SK-N-SH (cell line): ENCODE results near the gene CCDC61. TPM values are rescaled to one million over a fixed set of nuclear protein-coding genes. Genes with fewer than 3 reads are reported as not detected.

ENCODE experiments used
- CTCF ChIA-PET: fragments of 300-600, 350-600 bp; formaldehyde crosslinking; extraction: SDS; loops from one replicate; lab custom pipeline; 2021; lab: Yijun Ruan, JAX
- POLR2A ChIA-PET: fragments of 350-600 bp; sonication (Branson Sonifier 250); formaldehyde crosslinking; extraction: SDS; loops from one replicate; lab custom pipeline; 2020; ENCODE audit warnings: antibody characterized with exemption, inconsistent platforms; lab: Yijun Ruan, JAX
- DNase-seq: peaks from one replicate; pipeline ENCODE4 v3.0.0; 2012
- H2AFZ ChIP-seq: fragments of 200-600 bp; sonication (generic); 2 replicates; pipeline ENCODE4 v1.8.1; 2016; ENCODE audit warnings: antibody characterized with exemption, mild to moderate bottlenecking, low read depth
- H3F3A ChIP-seq: fragments of 200-600 bp; sonication (generic); replicated peaks from 2 replicates; pipeline ENCODE3; 2016; ENCODE audit warnings: antibody characterized with exemption, mild to moderate bottlenecking; ENCODE audit not compliant: insufficient read depth
- H3K27ac ChIP-seq, 2 experiments: fragments of 200-500 bp in 1 of 2; fragments of 200-600 bp in 1 of 2; sonication (Bioruptor generic) in 1 of 2; sonication (generic), shearing (Covaris generic) in 1 of 2; 2 replicates each; pipeline versions ENCODE4 v1.5.1 to v1.6.1; 2014 to 2016; ENCODE audit warnings: low read depth in 2 of 2, inconsistent platforms in 1 of 2, low read length in 1 of 2, mild to moderate bottlenecking in 1 of 2, mixed read lengths in 1 of 2
- H3K27me3 ChIP-seq: fragments of 200-600 bp; sonication (generic), shearing (Covaris generic); 2 replicates; pipeline ENCODE4 v1.6.1; 2016; ENCODE audit warnings: mixed run types; ENCODE audit not compliant: insufficient read depth
- H3K36me3 ChIP-seq, 2 experiments: fragments of 200-500 bp in 1 of 2; fragments of 200-600 bp in 1 of 2; sonication (Bioruptor generic) in 1 of 2; sonication (generic) in 1 of 2; replicated peaks in 1 of 2; 2 replicates each; pipeline versions ENCODE3 to v1.5.1; 2014 to 2016; ENCODE audit warnings: low read length in 1 of 2, mild to moderate bottlenecking in 1 of 2; ENCODE audit not compliant: insufficient read depth in 2 of 2, control insufficient read depth in 1 of 2
- H3K4me1 ChIP-seq, 2 experiments: fragments of 200-500 bp in 1 of 2; fragments of 200-600 bp in 1 of 2; sonication (Bioruptor generic) in 1 of 2; sonication (generic), shearing (Covaris generic) in 1 of 2; 2 replicates each; pipeline versions ENCODE4 v1.5.1 to v1.6.1; 2014 to 2016; ENCODE audit warnings: low read depth in 1 of 2, low read length in 1 of 2, mixed run types in 1 of 2; ENCODE audit not compliant: insufficient read depth in 2 of 2, control insufficient read depth in 1 of 2
- H3K4me2 ChIP-seq: fragments of 200-600 bp; sonication (generic), shearing (Covaris generic); 2 replicates; pipeline ENCODE4 v1.6.1; 2017; ENCODE audit warnings: mixed run types
- H3K4me3 ChIP-seq, 2 experiments: fragments of 200-500 bp in 1 of 2; fragments of 200-600 bp in 1 of 2; sonication (Bioruptor generic) in 1 of 2; sonication (generic), shearing (Covaris generic) in 1 of 2; 2 replicates each; pipeline versions ENCODE4 v1.5.1 to v1.8.1; 2014 to 2016; ENCODE audit warnings: low read depth in 2 of 2, inconsistent platforms in 1 of 2, low read length in 1 of 2, mild to moderate bottlenecking in 1 of 2, mixed read lengths in 1 of 2, moderate library complexity in 1 of 2
- H3K79me2 ChIP-seq: fragments of 200-600 bp; sonication (generic); 2 replicates; pipeline ENCODE4 v1.8.1; 2017; ENCODE audit warnings: mild to moderate bottlenecking; ENCODE audit not compliant: insufficient read depth
- H3K9ac ChIP-seq: fragments of 200-600 bp; sonication (generic); 2 replicates; pipeline ENCODE4 v1.6.1; 2017; ENCODE audit warnings: mixed run types
- H3K9me2 ChIP-seq: fragments of 200-600 bp; sonication (generic); 2 replicates; pipeline ENCODE4 v1.6.1; 2017; ENCODE audit warnings: mixed run types
- H3K9me3 ChIP-seq: fragments of 200-600 bp; sonication (generic); 2 replicates; pipeline ENCODE4 v1.6.1; 2017; ENCODE audit warnings: mixed run types, mild to moderate bottlenecking, moderate library complexity
- H4K20me1 ChIP-seq: fragments of 200-600 bp; sonication (generic); 2 replicates; pipeline ENCODE4 v1.6.1; 2017; ENCODE audit warnings: mild to moderate bottlenecking, mixed run types; ENCODE audit not compliant: insufficient read depth
- CHD2 ChIP-seq: fragments of 150-350 bp; IDR thresholded peaks from 2 replicates; pipeline ENCODE4 v1.6.1; 2018; ENCODE audit warnings: low read length; ENCODE audit not compliant: partially characterized antibody
- ELF1 ChIP-seq: IDR thresholded peaks from 2 replicates; pipeline ENCODE4 v1.4.0; 2012
- EP300 ChIP-seq, 2 experiments: IDR thresholded peaks; 2 replicates each; pipeline versions ENCODE4 v1.4.0 to v1.6.1; 2012; ENCODE audit warnings: borderline replicate concordance in 1 of 2, low read depth in 1 of 2, low read length in 1 of 2
- EZH2phosphoT487 ChIP-seq: fragments of 200-600 bp; sonication (generic); IDR thresholded peaks from 2 replicates; pipeline ENCODE4 v1.6.1; 2017; ENCODE audit warnings: low read depth, mixed run types, mild to moderate bottlenecking, antibody characterized with exemption, moderate library complexity, borderline replicate concordance
- FOXJ3 ChIP-seq: sonication (generic); formaldehyde crosslinking; IDR thresholded peaks from 2 replicates; pipeline ENCODE4 v1.5.1; 2020; ENCODE audit warnings: mild to moderate bottlenecking, missing genetic modification reagents
- FOXM1 ChIP-seq: IDR thresholded peaks from 2 replicates; pipeline ENCODE4 v1.4.0; 2012; ENCODE audit warnings: low read depth, mild to moderate bottlenecking
- IRF3 ChIP-seq: fragments of 150-350 bp; IDR thresholded peaks from 2 replicates; pipeline ENCODE4 v1.6.1; 2016; ENCODE audit warnings: mild to moderate bottlenecking, low read depth, low read length
- JUND ChIP-seq: IDR thresholded peaks from 2 replicates; pipeline ENCODE4 v1.4.0; 2012
- MAX ChIP-seq: IDR thresholded peaks from 2 replicates; pipeline ENCODE4 v1.4.0; 2012; ENCODE audit warnings: low read depth
- NFIC ChIP-seq: IDR thresholded peaks from 2 replicates; pipeline ENCODE4 v1.4.0; 2012; ENCODE audit warnings: borderline replicate concordance
- NRF1 ChIP-seq: IDR thresholded peaks from 2 replicates; pipeline ENCODE4 v1.6.1; 2012; ENCODE audit warnings: low read depth, mild to moderate bottlenecking, low read length
- RCOR1 ChIP-seq: fragments of 150-350 bp; IDR thresholded peaks from 2 replicates; pipeline ENCODE4 v1.6.1; 2017; ENCODE audit warnings: antibody characterized with exemption, low read length
- SIN3A ChIP-seq: IDR thresholded peaks from 2 replicates; pipeline ENCODE4 v1.6.1; 2012; ENCODE audit warnings: low read depth, mild to moderate bottlenecking, low read length, moderate library complexity, borderline replicate concordance
- SMC3 ChIP-seq: IDR thresholded peaks from 2 replicates; pipeline ENCODE4 v1.6.1; 2012; ENCODE audit warnings: low read depth, low read length, improper control_type of control experiment
- WGBS: methylation state at CpG from one replicate; pipeline ENCODE4 v1.1.6; 2017; ENCODE audit warnings: low lambda C conversion rate; 5-methylcytosine and 5-hydroxymethylcytosine counted together
- polyA plus RNA-seq, 3 experiments: library from polyadenylated mRNA; depleted of rRNA; stranded (reverse); fragments of >200 nt; gene quantifications; 2 replicates each; pipeline ENCODE4 v1.2.3, GENCODE V29; 2012
- TF ChIP-seq, protein P1 (sequence below): IDR thresholded peaks from 2 replicates; pipeline ENCODE4; 2012
- TF ChIP-seq, protein P2 (sequence below): IDR thresholded peaks from 2 replicates; pipeline ENCODE4 v1.4.0; 2012; ENCODE audit warnings: low read depth, borderline replicate concordance
- TF ChIP-seq, protein P3 (sequence below): IDR thresholded peaks from 2 replicates; pipeline ENCODE4 v1.4.0; 2012; ENCODE audit warnings: low read depth, borderline replicate concordance
- TF ChIP-seq, protein P4 (sequence below): IDR thresholded peaks from 2 replicates; pipeline ENCODE4 v1.6.1; 2012; ENCODE audit warnings: mild to moderate bottlenecking, low read depth, low read length, moderate library complexity

The CCDC61 gene
- polyA plus RNA-seq, 1 of the 3 experiments (the other 2 are of a cell fraction): 6.8 TPM

- DNase-seq: no peak
- H3K4me1 ChIP-seq: no peaks in the 10 kb centered on the region
- H3K4me3 ChIP-seq: no peak overlapping the region
- CTCF ChIA-PET: interaction anchor here (0.6 to 3.7 kb wide), 5 partner anchors 7 to 241 kb away, joined by 3 to 20 read pairs (median 6); no protein-coding TSS in a partner anchor
- no peaks in the 10 kb centered on the region for H3K9me3 ChIP-seq
- peaks cover 15% of the 10 kb centered on the region for H3F3A ChIP-seq
- no peak for TF ChIP-seq NRF1
- TF ChIP-seq, protein P1, sequence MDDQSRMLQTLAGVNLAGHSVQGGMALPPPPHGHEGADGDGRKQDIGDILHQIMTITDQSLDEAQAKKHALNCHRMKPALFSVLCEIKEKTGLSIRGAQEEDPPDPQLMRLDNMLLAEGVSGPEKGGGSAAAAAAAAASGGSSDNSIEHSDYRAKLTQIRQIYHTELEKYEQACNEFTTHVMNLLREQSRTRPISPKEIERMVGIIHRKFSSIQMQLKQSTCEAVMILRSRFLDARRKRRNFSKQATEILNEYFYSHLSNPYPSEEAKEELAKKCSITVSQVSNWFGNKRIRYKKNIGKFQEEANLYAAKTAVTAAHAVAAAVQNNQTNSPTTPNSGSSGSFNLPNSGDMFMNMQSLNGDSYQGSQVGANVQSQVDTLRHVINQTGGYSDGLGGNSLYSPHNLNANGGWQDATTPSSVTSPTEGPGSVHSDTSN: no peak
- TF ChIP-seq RCOR1: no peak
- no peak for TF ChIP-seq NFIC
- TF ChIP-seq, protein P2, sequence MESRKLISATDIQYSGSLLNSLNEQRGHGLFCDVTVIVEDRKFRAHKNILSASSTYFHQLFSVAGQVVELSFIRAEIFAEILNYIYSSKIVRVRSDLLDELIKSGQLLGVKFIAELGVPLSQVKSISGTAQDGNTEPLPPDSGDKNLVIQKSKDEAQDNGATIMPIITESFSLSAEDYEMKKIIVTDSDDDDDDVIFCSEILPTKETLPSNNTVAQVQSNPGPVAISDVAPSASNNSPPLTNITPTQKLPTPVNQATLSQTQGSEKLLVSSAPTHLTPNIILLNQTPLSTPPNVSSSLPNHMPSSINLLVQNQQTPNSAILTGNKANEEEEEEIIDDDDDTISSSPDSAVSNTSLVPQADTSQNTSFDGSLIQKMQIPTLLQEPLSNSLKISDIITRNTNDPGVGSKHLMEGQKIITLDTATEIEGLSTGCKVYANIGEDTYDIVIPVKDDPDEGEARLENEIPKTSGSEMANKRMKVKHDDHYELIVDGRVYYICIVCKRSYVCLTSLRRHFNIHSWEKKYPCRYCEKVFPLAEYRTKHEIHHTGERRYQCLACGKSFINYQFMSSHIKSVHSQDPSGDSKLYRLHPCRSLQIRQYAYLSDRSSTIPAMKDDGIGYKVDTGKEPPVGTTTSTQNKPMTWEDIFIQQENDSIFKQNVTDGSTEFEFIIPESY: no peak
- TF ChIP-seq CHD2: no peak
- TF ChIP-seq SIN3A: no peak
- no peak for TF ChIP-seq ELF1
- TF ChIP-seq, protein P3, sequence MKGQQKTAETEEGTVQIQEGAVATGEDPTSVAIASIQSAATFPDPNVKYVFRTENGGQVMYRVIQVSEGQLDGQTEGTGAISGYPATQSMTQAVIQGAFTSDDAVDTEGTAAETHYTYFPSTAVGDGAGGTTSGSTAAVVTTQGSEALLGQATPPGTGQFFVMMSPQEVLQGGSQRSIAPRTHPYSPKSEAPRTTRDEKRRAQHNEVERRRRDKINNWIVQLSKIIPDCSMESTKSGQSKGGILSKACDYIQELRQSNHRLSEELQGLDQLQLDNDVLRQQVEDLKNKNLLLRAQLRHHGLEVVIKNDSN: no peak
- no peak for TF ChIP-seq JUND
- TF ChIP-seq FOXJ3: no peak
- TF ChIP-seq FOXM1: no peak
- TF ChIP-seq EZH2phosphoT487: no peak
- TF ChIP-seq MAX: no peak
- no peak for TF ChIP-seq IRF3
- TF ChIP-seq SMC3: no peak
- no peak for TF ChIP-seq EP300 (IDR thresholded peaks at IDR 0.05; ENCODE audit: borderline replicate concordance in 1 of 2, low read depth in 1 of 2, low read length in 1 of 2)
- TF ChIP-seq, protein P4, sequence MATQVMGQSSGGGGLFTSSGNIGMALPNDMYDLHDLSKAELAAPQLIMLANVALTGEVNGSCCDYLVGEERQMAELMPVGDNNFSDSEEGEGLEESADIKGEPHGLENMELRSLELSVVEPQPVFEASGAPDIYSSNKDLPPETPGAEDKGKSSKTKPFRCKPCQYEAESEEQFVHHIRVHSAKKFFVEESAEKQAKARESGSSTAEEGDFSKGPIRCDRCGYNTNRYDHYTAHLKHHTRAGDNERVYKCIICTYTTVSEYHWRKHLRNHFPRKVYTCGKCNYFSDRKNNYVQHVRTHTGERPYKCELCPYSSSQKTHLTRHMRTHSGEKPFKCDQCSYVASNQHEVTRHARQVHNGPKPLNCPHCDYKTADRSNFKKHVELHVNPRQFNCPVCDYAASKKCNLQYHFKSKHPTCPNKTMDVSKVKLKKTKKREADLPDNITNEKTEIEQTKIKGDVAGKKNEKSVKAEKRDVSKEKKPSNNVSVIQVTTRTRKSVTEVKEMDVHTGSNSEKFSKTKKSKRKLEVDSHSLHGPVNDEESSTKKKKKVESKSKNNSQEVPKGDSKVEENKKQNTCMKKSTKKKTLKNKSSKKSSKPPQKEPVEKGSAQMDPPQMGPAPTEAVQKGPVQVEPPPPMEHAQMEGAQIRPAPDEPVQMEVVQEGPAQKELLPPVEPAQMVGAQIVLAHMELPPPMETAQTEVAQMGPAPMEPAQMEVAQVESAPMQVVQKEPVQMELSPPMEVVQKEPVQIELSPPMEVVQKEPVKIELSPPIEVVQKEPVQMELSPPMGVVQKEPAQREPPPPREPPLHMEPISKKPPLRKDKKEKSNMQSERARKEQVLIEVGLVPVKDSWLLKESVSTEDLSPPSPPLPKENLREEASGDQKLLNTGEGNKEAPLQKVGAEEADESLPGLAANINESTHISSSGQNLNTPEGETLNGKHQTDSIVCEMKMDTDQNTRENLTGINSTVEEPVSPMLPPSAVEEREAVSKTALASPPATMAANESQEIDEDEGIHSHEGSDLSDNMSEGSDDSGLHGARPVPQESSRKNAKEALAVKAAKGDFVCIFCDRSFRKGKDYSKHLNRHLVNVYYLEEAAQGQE: no peak
- POLR2A ChIA-PET: no interaction called here
- H3K4me2 ChIP-seq: no peak overlapping the region
- no peak overlapping the region for H3K27ac ChIP-seq
- no peak overlapping the region for H3K9ac ChIP-seq
- no peaks in the 10 kb centered on the region for H3K36me3 ChIP-seq
- H3K9me2 ChIP-seq: no peaks in the 10 kb centered on the region
- peaks cover 16% of the 10 kb centered on the region for H4K20me1 ChIP-seq
- H3K79me2 ChIP-seq: no peaks in the 10 kb centered on the region
- no peak overlapping the region for H2AFZ ChIP-seq
- 83% methylated on average over 11 of the region's 11 CpGs for WGBS
- no peaks in the 10 kb centered on the region for H3K27me3 ChIP-seq
These were observed 28.1 kb downstream of the CCDC61 start for GRCh38 chr19:46023311-46023779.
